ENCODE measurements around the gene ALKBH8.

Gene ALKBH8

DNA sequence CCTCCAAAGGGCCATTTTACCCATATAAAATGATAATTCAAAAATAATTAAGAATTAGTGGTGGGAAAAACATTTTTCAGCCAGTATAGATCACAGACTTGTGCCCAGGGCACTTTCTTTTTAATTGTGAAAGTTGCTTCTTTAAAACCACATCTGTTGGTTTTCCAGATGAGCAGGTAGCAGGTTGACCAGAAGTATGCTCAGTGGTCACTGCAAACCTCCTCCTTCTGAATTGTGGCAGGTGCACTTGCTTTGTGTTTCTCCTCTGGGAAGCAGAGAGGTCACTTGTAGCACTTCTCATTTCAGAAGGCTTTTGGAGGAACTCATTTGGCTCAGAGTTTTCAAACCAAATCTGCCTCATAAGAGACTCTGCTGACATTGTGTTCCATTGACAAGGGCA, 83.3 kb downstream of the ALKBH8 start:
- no peak for ATAC-seq
- TF ChIP-seq, protein P1, sequence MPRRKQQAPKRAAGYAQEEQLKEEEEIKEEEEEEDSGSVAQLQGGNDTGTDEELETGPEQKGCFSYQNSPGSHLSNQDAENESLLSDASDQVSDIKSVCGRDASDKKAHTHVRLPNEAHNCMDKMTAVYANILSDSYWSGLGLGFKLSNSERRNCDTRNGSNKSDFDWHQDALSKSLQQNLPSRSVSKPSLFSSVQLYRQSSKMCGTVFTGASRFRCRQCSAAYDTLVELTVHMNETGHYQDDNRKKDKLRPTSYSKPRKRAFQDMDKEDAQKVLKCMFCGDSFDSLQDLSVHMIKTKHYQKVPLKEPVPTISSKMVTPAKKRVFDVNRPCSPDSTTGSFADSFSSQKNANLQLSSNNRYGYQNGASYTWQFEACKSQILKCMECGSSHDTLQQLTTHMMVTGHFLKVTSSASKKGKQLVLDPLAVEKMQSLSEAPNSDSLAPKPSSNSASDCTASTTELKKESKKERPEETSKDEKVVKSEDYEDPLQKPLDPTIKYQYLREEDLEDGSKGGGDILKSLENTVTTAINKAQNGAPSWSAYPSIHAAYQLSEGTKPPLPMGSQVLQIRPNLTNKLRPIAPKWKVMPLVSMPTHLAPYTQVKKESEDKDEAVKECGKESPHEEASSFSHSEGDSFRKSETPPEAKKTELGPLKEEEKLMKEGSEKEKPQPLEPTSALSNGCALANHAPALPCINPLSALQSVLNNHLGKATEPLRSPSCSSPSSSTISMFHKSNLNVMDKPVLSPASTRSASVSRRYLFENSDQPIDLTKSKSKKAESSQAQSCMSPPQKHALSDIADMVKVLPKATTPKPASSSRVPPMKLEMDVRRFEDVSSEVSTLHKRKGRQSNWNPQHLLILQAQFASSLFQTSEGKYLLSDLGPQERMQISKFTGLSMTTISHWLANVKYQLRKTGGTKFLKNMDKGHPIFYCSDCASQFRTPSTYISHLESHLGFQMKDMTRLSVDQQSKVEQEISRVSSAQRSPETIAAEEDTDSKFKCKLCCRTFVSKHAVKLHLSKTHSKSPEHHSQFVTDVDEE (CRISPR knock-in tag; IDR thresholded peaks at IDR 0.05): no peak
- TF ChIP-seq, protein P2, sequence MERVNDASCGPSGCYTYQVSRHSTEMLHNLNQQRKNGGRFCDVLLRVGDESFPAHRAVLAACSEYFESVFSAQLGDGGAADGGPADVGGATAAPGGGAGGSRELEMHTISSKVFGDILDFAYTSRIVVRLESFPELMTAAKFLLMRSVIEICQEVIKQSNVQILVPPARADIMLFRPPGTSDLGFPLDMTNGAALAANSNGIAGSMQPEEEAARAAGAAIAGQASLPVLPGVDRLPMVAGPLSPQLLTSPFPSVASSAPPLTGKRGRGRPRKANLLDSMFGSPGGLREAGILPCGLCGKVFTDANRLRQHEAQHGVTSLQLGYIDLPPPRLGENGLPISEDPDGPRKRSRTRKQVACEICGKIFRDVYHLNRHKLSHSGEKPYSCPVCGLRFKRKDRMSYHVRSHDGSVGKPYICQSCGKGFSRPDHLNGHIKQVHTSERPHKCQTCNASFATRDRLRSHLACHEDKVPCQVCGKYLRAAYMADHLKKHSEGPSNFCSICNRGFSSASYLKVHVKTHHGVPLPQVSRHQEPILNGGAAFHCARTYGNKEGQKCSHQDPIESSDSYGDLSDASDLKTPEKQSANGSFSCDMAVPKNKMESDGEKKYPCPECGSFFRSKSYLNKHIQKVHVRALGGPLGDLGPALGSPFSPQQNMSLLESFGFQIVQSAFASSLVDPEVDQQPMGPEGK (CRISPR knock-in tag; IDR thresholded peaks at IDR 0.05; ENCODE audit: borderline replicate concordance): no peak

DNA sequence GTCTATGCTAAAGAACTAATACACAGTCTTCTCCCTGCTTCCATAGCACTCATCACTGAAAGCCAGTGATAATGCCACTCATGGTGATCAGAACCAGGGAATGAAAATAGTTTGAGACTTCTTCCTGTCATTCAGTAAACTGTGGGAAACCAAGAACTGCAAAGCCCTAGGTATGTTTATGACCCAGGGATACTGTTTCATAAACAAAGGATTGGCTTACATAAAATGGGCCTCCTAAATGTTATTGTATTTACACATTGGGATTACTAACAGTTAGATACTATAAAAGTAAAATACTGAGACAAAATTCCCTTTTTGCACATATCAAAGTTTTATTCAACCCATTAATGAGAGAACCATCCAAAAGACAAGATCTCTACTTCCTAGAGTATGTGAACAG, 86.6 kb downstream of the ALKBH8 start:
- TF ChIP-seq GLIS3 (CRISPR knock-in tag; IDR thresholded peaks at IDR 0.05) (no peak), BACH2 (CRISPR knock-in tag; IDR thresholded peaks at IDR 0.05; ENCODE audit: borderline replicate concordance) (no peak), TCF4 (CRISPR knock-in tag; IDR thresholded peaks at IDR 0.05; ENCODE audit: borderline replicate concordance) (no peak), ZFP3 (CRISPR knock-in tag; IDR thresholded peaks at IDR 0.05) (no peak), ARNTL (CRISPR knock-in tag; IDR thresholded peaks at IDR 0.05; ENCODE audit: borderline replicate concordance, low read depth) (no peak), TOX (CRISPR knock-in tag; IDR thresholded peaks at IDR 0.05; ENCODE audit: borderline replicate concordance) (no peak), ZNF565 (CRISPR knock-in tag; conservative IDR thresholded peaks at IDR 0.05; ENCODE audit: low read depth) (no peak), ISL1 (CRISPR knock-in tag; IDR thresholded peaks at IDR 0.05) (no peak), CSDC2 (CRISPR knock-in tag; IDR thresholded peaks at IDR 0.05) (no peak), ZNF70 (CRISPR knock-in tag; IDR thresholded peaks at IDR 0.05) (no peak), PPARA (CRISPR knock-in tag; IDR thresholded peaks at IDR 0.05; ENCODE audit: borderline replicate concordance) (no peak), ZNF8 (CRISPR knock-in tag; IDR thresholded peaks at IDR 0.05) (no peak)
- TF ChIP-seq, protein P2 (CRISPR knock-in tag; IDR thresholded peaks at IDR 0.05; ENCODE audit: borderline replicate concordance): no peak
- TF ChIP-seq, protein P3, sequence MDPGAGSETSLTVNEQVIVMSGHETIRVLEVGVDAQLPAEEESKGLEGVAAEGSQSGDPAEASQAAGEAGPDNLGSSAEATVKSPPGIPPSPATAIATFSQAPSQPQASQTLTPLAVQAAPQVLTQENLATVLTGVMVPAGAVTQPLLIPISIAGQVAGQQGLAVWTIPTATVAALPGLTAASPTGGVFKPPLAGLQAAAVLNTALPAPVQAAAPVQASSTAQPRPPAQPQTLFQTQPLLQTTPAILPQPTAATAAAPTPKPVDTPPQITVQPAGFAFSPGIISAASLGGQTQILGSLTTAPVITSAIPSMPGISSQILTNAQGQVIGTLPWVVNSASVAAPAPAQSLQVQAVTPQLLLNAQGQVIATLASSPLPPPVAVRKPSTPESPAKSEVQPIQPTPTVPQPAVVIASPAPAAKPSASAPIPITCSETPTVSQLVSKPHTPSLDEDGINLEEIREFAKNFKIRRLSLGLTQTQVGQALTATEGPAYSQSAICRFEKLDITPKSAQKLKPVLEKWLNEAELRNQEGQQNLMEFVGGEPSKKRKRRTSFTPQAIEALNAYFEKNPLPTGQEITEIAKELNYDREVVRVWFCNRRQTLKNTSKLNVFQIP (CRISPR knock-in tag; IDR thresholded peaks at IDR 0.05; ENCODE audit: borderline replicate concordance, low read depth): no peak
- TF ChIP-seq, protein P4, sequence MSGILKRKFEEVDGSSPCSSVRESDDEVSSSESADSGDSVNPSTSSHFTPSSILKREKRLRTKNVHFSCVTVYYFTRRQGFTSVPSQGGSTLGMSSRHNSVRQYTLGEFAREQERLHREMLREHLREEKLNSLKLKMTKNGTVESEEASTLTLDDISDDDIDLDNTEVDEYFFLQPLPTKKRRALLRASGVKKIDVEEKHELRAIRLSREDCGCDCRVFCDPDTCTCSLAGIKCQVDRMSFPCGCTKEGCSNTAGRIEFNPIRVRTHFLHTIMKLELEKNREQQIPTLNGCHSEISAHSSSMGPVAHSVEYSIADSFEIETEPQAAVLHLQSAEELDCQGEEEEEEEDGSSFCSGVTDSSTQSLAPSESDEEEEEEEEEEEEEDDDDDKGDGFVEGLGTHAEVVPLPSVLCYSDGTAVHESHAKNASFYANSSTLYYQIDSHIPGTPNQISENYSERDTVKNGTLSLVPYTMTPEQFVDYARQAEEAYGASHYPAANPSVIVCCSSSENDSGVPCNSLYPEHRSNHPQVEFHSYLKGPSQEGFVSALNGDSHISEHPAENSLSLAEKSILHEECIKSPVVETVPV (CRISPR knock-in tag; IDR thresholded peaks at IDR 0.05): no peak
- TF ChIP-seq, protein P5, sequence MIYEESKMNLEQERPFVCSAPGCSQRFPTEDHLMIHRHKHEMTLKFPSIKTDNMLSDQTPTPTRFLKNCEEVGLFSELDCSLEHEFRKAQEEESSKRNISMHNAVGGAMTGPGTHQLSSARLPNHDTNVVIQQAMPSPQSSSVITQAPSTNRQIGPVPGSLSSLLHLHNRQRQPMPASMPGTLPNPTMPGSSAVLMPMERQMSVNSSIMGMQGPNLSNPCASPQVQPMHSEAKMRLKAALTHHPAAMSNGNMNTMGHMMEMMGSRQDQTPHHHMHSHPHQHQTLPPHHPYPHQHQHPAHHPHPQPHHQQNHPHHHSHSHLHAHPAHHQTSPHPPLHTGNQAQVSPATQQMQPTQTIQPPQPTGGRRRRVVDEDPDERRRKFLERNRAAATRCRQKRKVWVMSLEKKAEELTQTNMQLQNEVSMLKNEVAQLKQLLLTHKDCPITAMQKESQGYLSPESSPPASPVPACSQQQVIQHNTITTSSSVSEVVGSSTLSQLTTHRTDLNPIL (CRISPR knock-in tag; IDR thresholded peaks at IDR 0.05; ENCODE audit: low read depth): no peak
- no peak for ATAC-seq

DNA sequence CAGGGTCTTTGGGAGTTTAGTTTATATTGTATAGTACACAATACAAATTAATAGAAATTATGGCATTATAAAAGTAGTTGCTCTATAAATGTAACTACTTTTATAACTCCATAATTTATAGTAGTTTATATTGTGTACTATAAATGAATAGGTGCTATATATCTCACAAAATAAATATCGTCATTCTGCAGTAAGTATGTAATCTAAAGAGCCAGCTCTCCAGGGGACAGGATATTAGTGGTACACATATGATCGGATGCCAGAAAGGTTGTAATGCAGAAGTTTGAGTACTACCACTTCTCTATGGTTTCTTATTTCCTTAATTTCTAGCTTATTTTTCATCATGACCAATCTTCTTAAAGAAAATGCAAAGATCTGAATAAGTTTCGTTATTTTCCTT, 87.7 kb downstream of the ALKBH8 start:
- no peak for ATAC-seq
- TF ChIP-seq ZNF70 (CRISPR knock-in tag; IDR thresholded peaks at IDR 0.05) (no peak), ZFP30 (CRISPR knock-in tag; IDR thresholded peaks at IDR 0.05) (no peak)
- TF ChIP-seq, protein P1 (CRISPR knock-in tag; IDR thresholded peaks at IDR 0.05): no peak
